MM.1S (cell line): ENCODE data around the gene LRRC1.

Experiments
- DNase-seq: peaks from one replicate; pipeline ENCODE4 v3.0.0-alpha.2; 2015
- H2AFZ ChIP-seq: fragments of 300-600 bp; sonication (generic); 2 replicates; pipeline ENCODE4 v1.6.0; 2016; ENCODE audit warnings: antibody characterized with exemption, low read length
- H3F3A ChIP-seq: fragments of 300-600 bp; sonication (generic); 2 replicates; pipeline ENCODE4 v1.6.1; 2016; ENCODE audit warnings: mild to moderate bottlenecking, antibody characterized with exemption, low read length, moderate library complexity, mixed read lengths; ENCODE audit not compliant: insufficient read depth
- H3K27ac ChIP-seq: fragments of 300-600 bp; sonication (generic); 2 replicates; pipeline ENCODE4 v1.5.1; 2016; ENCODE audit warnings: mild to moderate bottlenecking, low read length
- H3K27me3 ChIP-seq: fragments of 300-600 bp; sonication (generic); replicated peaks from 2 replicates; pipeline ENCODE4 v1.6.0; 2016; ENCODE audit warnings: low read length; ENCODE audit not compliant: insufficient read depth
- H3K36me3 ChIP-seq: fragments of 300-600 bp; sonication (generic); replicated peaks from 2 replicates; pipeline ENCODE4 v1.6.1; 2016; ENCODE audit warnings: mild to moderate bottlenecking, low read length, mixed read lengths; ENCODE audit not compliant: insufficient read depth
- H3K4me1 ChIP-seq: fragments of 300-600 bp; sonication (generic); 2 replicates; pipeline ENCODE4 v1.6.1; 2016; ENCODE audit warnings: low read length, mixed read lengths
- H3K4me2 ChIP-seq: fragments of 300-600 bp; sonication (generic); 2 replicates; pipeline ENCODE4 v1.6.0; 2016; ENCODE audit warnings: low read depth, low read length
- H3K4me3 ChIP-seq: fragments of 300-600 bp; sonication (generic); 2 replicates; pipeline ENCODE4 v1.5.1; 2016; ENCODE audit warnings: low read length, mixed read lengths
- H3K79me2 ChIP-seq: fragments of 300-600 bp; sonication (generic); 2 replicates; pipeline ENCODE4 v1.6.1; 2016; ENCODE audit warnings: mixed run types, low read length, mixed read lengths
- H3K9ac ChIP-seq: fragments of 300-600 bp; sonication (generic); 2 replicates; pipeline ENCODE4 v1.6.1; 2016; ENCODE audit warnings: low read length, mixed read lengths
- H3K9me2 ChIP-seq: fragments of 300-600 bp; sonication (generic); replicated peaks from 2 replicates; pipeline ENCODE4 v1.6.1; 2016; ENCODE audit warnings: mild to moderate bottlenecking, low read length, mixed read lengths; ENCODE audit not compliant: insufficient read depth
- H3K9me3 ChIP-seq: fragments of 300-600 bp; sonication (generic); replicated peaks from 2 replicates; pipeline ENCODE4 v1.6.1; 2016; ENCODE audit warnings: mild to moderate bottlenecking, low read length, mixed read lengths; ENCODE audit not compliant: insufficient read depth
- H4K20me1 ChIP-seq: fragments of 300-600 bp; sonication (generic); 2 replicates; pipeline ENCODE4 v1.6.1; 2016; ENCODE audit warnings: mild to moderate bottlenecking, low read length, moderate library complexity, mixed read lengths; ENCODE audit not compliant: insufficient read depth
- EZH2 ChIP-seq: fragments of 300-600 bp; sonication (generic); optimal IDR thresholded peaks from 2 replicates; pipeline ENCODE3; 2017; ENCODE audit warnings: low read depth, mild to moderate bottlenecking, antibody characterized with exemption, low read length, mixed read lengths
- EZH2phosphoT487 ChIP-seq: fragments of 300-600 bp; sonication (generic); IDR thresholded peaks from 2 replicates; pipeline ENCODE4 v1.6.1; 2018; ENCODE audit warnings: antibody characterized with exemption, low read length
- TF ChIP-seq, protein P1 (sequence below): fragments of 300-600 bp; sonication (generic); IDR thresholded peaks from 2 replicates; pipeline ENCODE4 v1.5.1; 2016; ENCODE audit warnings: antibody characterized with exemption, low read length, mixed read lengths

Gene LRRC1

DNA sequence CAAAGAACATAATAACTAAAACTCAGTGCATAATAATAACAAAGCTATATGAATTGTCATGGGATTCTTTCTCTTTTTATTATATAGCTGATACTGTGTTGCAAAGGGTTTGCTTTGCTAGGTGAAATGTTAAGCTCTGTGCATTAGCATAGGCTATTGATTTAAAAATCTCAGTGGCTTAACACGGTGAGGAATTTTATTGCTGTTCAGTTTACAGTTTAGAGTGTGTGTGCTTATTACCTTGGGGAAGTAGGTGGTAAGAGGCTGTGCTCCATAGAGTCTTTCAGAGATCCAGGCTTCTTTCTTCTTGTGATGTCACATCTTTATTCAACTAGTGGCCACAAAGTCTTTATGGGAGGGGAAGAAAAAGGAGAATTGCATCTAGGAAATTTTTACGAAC, 55.7 kb downstream of the LRRC1 start:
- Histone ChIP-seq H3K27me3 (no peaks in the 10 kb centered on the region), H4K20me1 (no peaks in the 10 kb centered on the region), H2AFZ (no peak overlapping the region), H3K4me2 (no peak overlapping the region), H3K4me1 (peaks cover 20% of the 10 kb centered on the region), H3K9ac (no peak overlapping the region), H3K9me2 (no peaks in the 10 kb centered on the region), H3K4me3 (no peak overlapping the region), H3K79me2 (peaks cover 65% of the 10 kb centered on the region), H3F3A (peaks cover 14% of the 10 kb centered on the region; the same call in 1 of the 2 replicates), H3K36me3 (no peaks in the 10 kb centered on the region), H3K27ac (no peak overlapping the region), H3K9me3 (no peaks in the 10 kb centered on the region)
- no peak for DNase-seq
- TF ChIP-seq EZH2 (no peak), EZH2phosphoT487 (no peak)
- TF ChIP-seq, protein P1, sequence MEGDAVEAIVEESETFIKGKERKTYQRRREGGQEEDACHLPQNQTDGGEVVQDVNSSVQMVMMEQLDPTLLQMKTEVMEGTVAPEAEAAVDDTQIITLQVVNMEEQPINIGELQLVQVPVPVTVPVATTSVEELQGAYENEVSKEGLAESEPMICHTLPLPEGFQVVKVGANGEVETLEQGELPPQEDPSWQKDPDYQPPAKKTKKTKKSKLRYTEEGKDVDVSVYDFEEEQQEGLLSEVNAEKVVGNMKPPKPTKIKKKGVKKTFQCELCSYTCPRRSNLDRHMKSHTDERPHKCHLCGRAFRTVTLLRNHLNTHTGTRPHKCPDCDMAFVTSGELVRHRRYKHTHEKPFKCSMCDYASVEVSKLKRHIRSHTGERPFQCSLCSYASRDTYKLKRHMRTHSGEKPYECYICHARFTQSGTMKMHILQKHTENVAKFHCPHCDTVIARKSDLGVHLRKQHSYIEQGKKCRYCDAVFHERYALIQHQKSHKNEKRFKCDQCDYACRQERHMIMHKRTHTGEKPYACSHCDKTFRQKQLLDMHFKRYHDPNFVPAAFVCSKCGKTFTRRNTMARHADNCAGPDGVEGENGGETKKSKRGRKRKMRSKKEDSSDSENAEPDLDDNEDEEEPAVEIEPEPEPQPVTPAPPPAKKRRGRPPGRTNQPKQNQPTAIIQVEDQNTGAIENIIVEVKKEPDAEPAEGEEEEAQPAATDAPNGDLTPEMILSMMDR = no peak

DNA sequence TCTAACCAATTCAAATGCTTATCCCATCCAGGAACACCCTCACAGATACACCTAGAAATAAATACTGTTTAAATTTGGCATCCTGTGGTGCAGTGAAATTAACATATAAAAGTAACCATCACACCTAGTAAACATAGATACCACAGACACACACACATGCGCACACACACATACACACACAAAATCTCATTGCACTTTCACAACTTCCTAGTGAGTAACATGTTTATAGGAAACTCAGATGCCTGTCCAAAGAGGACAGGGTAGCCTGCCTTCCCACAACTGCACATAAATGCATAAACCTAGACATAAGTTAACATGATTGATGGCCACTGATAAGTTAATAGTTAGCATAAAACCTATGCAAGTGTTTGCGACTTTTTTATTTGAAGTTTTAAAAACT, 56.8 kb downstream of the LRRC1 start:
- Histone ChIP-seq H3K79me2 (peaks cover 65% of the 10 kb centered on the region), H3K9me2 (no peaks in the 10 kb centered on the region), H4K20me1 (no peaks in the 10 kb centered on the region), H3K36me3 (no peaks in the 10 kb centered on the region), H2AFZ (no peak overlapping the region), H3K9ac (no peak overlapping the region), H3K4me2 (no peak overlapping the region), H3K4me1 (peaks cover 30% of the 10 kb centered on the region), H3K27me3 (no peaks in the 10 kb centered on the region), H3F3A (peaks cover 15% of the 10 kb centered on the region; the same call in 1 of the 2 replicates), H3K9me3 (no peaks in the 10 kb centered on the region), H3K27ac (no peak overlapping the region), H3K4me3 (no peak overlapping the region)
- no peak for TF ChIP-seq EZH2phosphoT487
- TF ChIP-seq EZH2 = no peak
- TF ChIP-seq, protein P1 = no peak
- no peak for DNase-seq

DNA sequence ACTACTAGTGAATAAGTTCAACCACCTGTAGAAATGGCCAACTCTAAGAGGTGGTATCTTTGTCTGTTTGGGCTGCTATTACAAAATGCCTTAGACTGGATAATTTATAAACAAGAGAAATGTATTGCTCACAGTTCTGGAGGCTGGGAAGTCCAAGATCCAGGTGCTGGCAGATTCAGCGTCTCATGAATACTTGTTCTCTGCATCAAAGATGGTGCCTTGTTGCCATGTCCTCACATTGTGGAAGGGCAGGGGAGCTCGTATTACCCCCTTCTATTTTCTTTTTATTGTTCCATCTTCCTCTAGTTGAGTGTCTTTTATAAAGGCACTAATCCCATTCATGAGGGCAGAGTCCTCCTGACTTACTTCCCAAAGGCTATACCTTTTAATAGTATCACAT, 58.0 kb downstream of the LRRC1 start:
- peaks cover 30% of the 10 kb centered on the region for H3K4me1 ChIP-seq
- H3F3A ChIP-seq = peaks cover 15% of the 10 kb centered on the region; the same call in 1 of the 2 replicates
- H3K9me3 ChIP-seq = no peaks in the 10 kb centered on the region
- no peak overlapping the region for H3K27ac ChIP-seq
- no peak for DNase-seq
- no peaks in the 10 kb centered on the region for H3K9me2 ChIP-seq
- H3K36me3 ChIP-seq = no peaks in the 10 kb centered on the region
- no peak for TF ChIP-seq EZH2
- TF ChIP-seq EZH2phosphoT487 = no peak
- TF ChIP-seq, protein P1 = no peak
- H3K4me2 ChIP-seq = no peak overlapping the region
- H2AFZ ChIP-seq = no peak overlapping the region
- no peak overlapping the region for H3K9ac ChIP-seq
- peaks cover 67% of the 10 kb centered on the region for H3K79me2 ChIP-seq
- no peaks in the 10 kb centered on the region for H3K27me3 ChIP-seq
- no peaks in the 10 kb centered on the region for H4K20me1 ChIP-seq
- no peak overlapping the region for H3K4me3 ChIP-seq
